Right lobe of liver (tissue), 6 donors: ENCODE measurements around the gene WDR20. TPM values are rescaled to one million over a fixed set of nuclear protein-coding genes. Genes with fewer than 3 reads are reported as not detected.
A peak's percentile ranks its signal among the peaks of the same experiment; 100 is the strongest.
"Not testable (repeated sequence)": the region's sequence is repeated elsewhere in the genome, so short reads cannot be mapped to it uniquely, and the experiment has no call there.

Experiments
- ATAC-seq, 4 donors: fragments of 200-7000 bp; cut with Tn5 transposase; one replicate each; pipeline ENCODE4 v1.9.1; 2020; ENCODE audit warnings: mild to moderate bottlenecking in 4 of 4, moderate library complexity in 4 of 4
- DNase-seq, 3 donors: peaks; one replicate each; pipeline ENCODE4 v3.0.0-alpha.2; 2020
- H3K27ac ChIP-seq, 3 donors: fragments of 200-600 bp; one replicate each; pipeline ENCODE4 v1.8.0; 2022
- H3K27me3 ChIP-seq, 2 donors: fragments of 200-600 bp; one replicate each; pipeline ENCODE4 v1.8.0; 2022
- H3K36me3 ChIP-seq, 4 donors: fragments of 200-600 bp; sonication (generic) in 1 of 4; one replicate each; pipeline versions ENCODE4 v1.5.1 to v1.8.0; 2017 to 2022; ENCODE audit warnings: control low read depth in 1 of 4
- H3K4me1 ChIP-seq, 4 donors: fragments of 200-600 bp; sonication (generic) in 1 of 4; one replicate each; pipeline versions ENCODE4 v1.5.1 to v1.8.0; 2017 to 2022; ENCODE audit warnings: control low read depth in 1 of 4
- H3K4me3 ChIP-seq, 3 donors: fragments of 200-600 bp; one replicate each; pipeline ENCODE4 v1.8.0; 2022
- H3K9me3 ChIP-seq, 4 donors: fragments of 200-600 bp; sonication (generic) in 1 of 4; one replicate each; pipeline versions ENCODE4 v1.5.1 to v1.8.0; 2017 to 2022; ENCODE audit warnings: control low read depth in 1 of 4
- CTCF ChIP-seq, 4 donors: fragments of 200-600 bp in 3 of 4; fragments of 450-650 bp in 1 of 4; IDR thresholded peaks; one replicate each; pipeline versions ENCODE4 v1.5.1 to v1.8.0; 2016 to 2022; ENCODE audit warnings: antibody characterized with exemption in 4 of 4, mild to moderate bottlenecking in 2 of 4
- POLR2A ChIP-seq: fragments of 450-650 bp; IDR thresholded peaks from one replicate; pipeline ENCODE4 v1.6.1; 2017; ENCODE audit warnings: antibody characterized with exemption, mild to moderate bottlenecking
- WGBS: methylation state at CpG from one replicate; pipeline ENCODE4 v1.1.6; 2018; ENCODE audit warnings: low coverage, low lambda C conversion rate; ENCODE audit not compliant: insufficient coverage; ENCODE audit errors: missing lambda C conversion rate; 5-methylcytosine and 5-hydroxymethylcytosine counted together
- intact Hi-C, 2 donors: fragments of 100-400 bp; cut with DNase I; formaldehyde crosslinking; loops; one replicate each; pipeline versions ENCODE4 v1.11.2 to v1.14.1; 2022
- total RNA-seq, 6 experiments: library from RNA; depleted of rRNA in 2 of 6; stranded (reverse); fragments of >200 nt in 2 of 6; fragmentation: NEBNext Ultra II Directional in 3 of 6; extraction: Animal tissue kit (Norgen Biotek cat#: 25700) in 3 of 6; gene quantifications; one replicate each; pipeline versions ENCODE4 v1.1.0 to v1.2.4, GENCODE V29; 2016 to 2023
- donor health status: DM: no; HTN: yes; CAD: no.
- donor health status: DM: no; HTN: no; CAD: no.
- donor health status: DM: no; HTN: no; CAD: no.
- donor health status: DM: no; HTN: yes; CAD: no.
- donor health status: DM: no; HTN: yes; CAD: no.

WDR20 gene
- total RNA-seq, 6 experiments from 2014 or later = 6.3 to 14.7 (median 12.4) TPM

DNA sequence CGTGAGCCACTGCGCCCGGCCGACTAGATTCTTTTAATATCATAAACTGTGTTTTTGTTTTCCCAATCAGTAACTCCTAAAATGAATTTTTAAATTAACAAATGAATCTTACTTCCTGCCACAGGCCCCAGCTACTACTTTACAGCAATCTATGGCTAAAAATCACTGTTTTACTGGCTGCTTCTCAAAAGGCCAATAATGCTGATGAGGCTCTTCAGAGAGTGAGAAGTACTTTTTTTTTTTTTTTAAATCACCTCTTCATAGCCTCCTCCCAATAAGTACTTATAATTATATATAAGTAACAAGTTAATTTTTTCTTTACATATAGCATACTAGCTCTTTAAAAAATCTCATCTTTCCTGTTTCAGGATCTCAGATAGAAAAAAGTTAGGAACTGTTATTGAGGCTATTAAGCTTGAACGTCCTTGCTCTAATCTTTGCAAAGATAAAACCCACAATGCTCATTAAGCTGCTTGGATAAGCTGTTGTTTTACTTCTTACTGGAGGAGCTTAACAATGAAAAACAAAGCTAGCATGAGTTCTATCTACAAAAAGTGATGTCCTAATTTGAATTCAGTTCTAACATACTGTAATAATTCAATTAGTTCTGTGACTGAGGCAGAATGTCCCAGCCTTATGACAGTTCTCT, 12.8 kb upstream of the WDR20 start:
- Histone ChIP-seq H3K4me1 (no peaks in the 10 kb centered on the region), H3K9me3 (no peaks in the 10 kb centered on the region), H3K4me3 (no peak overlapping the region), H3K36me3 (no peaks in the 10 kb centered on the region), H3K27me3 (no peaks in the 10 kb centered on the region), H3K27ac (no peak overlapping the region)
- 85% methylated on average over 5 of the region's 5 CpGs for WGBS
- intact Hi-C loops = no loop called here
- ATAC-seq (no peak), DNase-seq (no peak)
- no peak for TF ChIP-seq POLR2A
- TF ChIP-seq CTCF (IDR thresholded peaks at IDR 0.05) = no peak

- DNase-seq (no peak), ATAC-seq (no peak)
- no peaks in the 10 kb centered on the region for H3K9me3 ChIP-seq
- H3K4me1 ChIP-seq = no peaks in the 10 kb centered on the region
- no peak overlapping the region for H3K27ac ChIP-seq
- no peaks in the 10 kb centered on the region for H3K27me3 ChIP-seq
- no peaks in the 10 kb centered on the region for H3K36me3 ChIP-seq
- intact Hi-C loops = no loop called here
- TF ChIP-seq CTCF (IDR thresholded peaks at IDR 0.05) = no peak
- TF ChIP-seq POLR2A = no peak
- no peak overlapping the region for H3K4me3 ChIP-seq
- WGBS = 76% methylated on average over 6 of the region's 6 CpGs
Observed at GRCh38 chr14:102131741-102132140, 8.0 kb upstream of the WDR20 start.

DNA sequence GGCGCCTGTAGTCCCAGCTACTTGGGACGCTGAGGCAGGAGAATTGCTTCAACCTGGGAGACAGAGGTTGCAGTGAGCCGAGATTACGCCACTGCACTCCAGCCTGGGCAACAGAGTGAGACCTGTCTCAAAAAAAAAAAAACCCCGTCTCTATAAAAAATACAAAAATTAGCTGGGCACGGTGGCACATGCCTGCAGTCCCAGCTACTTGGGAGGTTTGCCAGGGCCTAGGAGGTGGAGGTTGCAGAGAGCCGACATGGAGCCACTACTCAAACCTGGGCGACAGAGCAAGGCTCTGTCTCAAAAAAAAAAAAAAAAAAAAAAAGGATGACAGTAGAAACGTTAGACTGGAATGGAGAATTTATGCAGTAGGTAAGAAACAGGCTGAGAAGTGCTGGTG, 5.7 kb upstream of the WDR20 start:
- ATAC-seq, H3K4me1 ChIP-seq, H3K27me3 ChIP-seq, DNase-seq, H3K27ac ChIP-seq, H3K9me3 ChIP-seq, H3K4me3 ChIP-seq, H3K36me3 ChIP-seq, intact Hi-C loops: not testable (repeated sequence)
- 89% methylated on average over 5 of the region's 9 CpGs for WGBS

- intact Hi-C loops = not testable (repeated sequence)
Observed at GRCh38 chr14:102134719-102135118, 5.0 kb upstream of the WDR20 start.

DNA sequence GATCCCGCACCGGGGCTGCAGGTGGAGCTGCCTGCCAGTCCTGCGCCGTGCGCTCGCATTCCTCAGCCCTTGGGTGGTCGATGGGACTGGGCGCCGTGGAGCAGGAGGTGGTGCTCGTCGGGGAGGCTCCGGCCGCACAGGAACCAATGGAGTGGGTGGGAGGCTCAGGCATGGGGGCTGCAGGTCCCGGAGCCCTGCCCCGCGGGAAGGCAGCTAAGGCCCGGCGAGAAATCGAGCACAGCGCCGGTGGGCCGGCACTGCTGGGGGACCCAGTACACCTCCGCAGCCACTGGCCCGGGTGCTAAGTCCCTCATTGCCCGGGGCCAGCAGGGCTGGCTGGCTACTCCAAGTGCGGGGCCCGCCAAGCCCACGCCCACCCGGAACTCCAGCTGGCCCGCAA, 4.2 kb upstream of the WDR20 start:
- H3K9me3 ChIP-seq, intact Hi-C loops, H3K4me1 ChIP-seq, ATAC-seq, H3K27ac ChIP-seq, DNase-seq, H3K27me3 ChIP-seq, H3K36me3 ChIP-seq, H3K4me3 ChIP-seq: not testable (repeated sequence)
- no CpG with 5 or more reads among the region's 30 CpGs for WGBS

More at GRCh38 chr14:102134719-102135118, 5.0 kb upstream of the WDR20 start:
- not testable (repeated sequence) for H3K27ac ChIP-seq, H3K4me1 ChIP-seq, H3K9me3 ChIP-seq, H3K4me3 ChIP-seq, ATAC-seq, H3K36me3 ChIP-seq, H3K27me3 ChIP-seq, DNase-seq
- WGBS = 92% methylated on average over 9 of the region's 10 CpGs

DNA sequence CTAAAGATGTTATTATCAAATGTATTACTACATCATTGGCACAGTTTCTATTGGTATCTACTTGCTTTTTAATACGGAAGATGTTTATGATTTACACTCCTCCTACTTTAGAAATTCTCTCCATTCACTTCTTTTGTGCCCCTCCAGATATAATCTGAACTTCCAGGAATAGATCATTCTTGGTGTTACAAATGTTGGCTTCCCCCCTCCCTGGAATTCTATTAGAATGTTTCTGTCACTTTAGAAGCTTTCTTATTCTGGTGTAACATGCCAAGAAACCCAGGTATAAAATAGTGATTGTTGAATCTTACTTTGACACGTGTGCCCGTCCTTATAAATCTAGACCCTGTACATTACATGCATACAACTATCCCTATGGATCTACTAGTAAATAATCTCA, 1.2 kb upstream of the WDR20 start:
- Histone ChIP-seq H3K4me3 (peak overlapping the region in 2 of 3 donors; percentile 96 to 100), H3K36me3 (no peaks in the 10 kb centered on the region), H3K27ac (no peak overlapping the region), H3K4me1 (peaks cover 0 to 15% (median 8%) of the 10 kb centered on the region in 4 donors), H3K27me3 (no peaks in the 10 kb centered on the region), H3K9me3 (no peaks in the 10 kb centered on the region)
- WGBS = 12% methylated on average over 3 of the region's 3 CpGs
- intact Hi-C loops = no loop called here
- DNase-seq (no peak), ATAC-seq (no peak)
- TF ChIP-seq POLR2A (no peak), CTCF (IDR thresholded peaks at IDR 0.05) (no peak)
